Activated CD8-positive, alpha-beta memory T cell treated with anti-CD3 and anti-CD28 coated beads, Interleukin-2, amount 50 U/mL, for 1 hour (primary cell): ENCODE results near the gene GOLGA7B.

Experiments used
- DNase-seq: peaks from one replicate; pipeline ENCODE4 v3.0.0-alpha.2; 2020; ENCODE audit errors: extremely low read depth

Gene GOLGA7B

DNA sequence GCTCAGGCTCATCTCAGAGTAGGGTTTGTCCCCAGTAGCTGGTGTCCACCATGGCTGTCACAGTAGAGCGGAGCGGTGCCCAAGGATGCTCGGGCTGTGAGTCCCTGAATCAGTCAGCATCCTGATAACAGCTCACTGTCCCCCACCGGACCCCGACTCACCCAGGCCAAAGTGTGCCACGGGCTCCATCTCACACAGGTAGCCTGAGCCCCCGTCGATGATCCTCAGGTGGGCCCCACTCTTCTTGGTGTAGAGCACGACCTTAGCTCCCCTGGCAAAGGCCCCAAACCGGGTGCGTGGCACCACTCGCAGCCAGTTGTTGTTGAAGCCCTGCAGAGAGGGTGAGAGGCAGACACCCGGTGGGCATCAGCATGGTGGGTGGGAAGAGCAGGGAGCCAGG, 45.4 kb downstream of the GOLGA7B start:
- no peak for DNase-seq

DNA sequence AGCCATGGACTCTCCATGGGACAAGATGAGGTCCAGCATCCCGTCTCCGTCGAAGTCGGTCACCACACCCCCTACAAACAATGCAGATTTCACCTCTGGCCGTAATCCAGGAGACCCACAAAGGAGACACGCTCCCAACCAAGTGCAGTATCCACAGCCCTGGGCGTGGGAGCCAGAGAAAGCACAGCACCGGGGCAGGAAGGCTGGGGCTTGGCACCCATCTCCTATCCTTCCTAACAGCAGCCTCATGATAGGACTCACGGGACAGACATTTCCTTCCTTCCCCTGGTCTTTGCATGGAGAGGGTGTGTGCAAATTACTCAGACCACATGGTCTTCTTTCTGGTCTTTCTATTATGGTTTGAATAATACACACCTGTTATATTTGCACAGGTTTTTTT, 46.3 kb downstream of the GOLGA7B start:
- DNase-seq: no peak

DNA sequence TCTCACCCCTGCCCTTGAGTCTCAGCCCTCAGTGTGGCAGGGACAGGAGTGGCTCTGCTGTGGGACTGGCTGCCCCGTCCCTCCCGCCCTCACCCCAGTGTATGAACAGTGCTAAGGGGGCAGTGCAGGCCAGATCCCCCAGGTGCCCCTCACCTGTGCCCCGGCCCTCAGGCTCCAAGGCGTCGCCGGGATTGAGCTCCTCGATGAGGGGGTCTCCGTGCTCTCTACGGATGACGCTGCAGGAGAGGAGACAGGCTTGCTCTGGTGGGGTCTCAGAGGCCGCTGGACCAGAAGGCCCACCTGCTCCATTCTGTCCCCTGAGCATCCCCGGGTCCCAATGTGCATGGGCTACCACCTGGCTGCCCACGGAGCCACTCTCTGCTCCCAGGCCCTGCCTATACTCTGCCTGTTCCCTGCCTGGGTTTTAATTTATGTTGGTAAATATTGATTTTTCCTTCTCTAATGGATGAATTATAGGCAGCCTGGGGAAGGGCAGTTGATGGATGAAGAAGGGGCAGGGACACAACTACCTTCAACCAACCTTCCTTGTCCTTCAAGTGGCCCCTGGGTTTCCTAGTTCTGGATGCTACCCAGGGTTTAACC, 47.2 kb downstream of the GOLGA7B start:
- no peak for DNase-seq

DNA sequence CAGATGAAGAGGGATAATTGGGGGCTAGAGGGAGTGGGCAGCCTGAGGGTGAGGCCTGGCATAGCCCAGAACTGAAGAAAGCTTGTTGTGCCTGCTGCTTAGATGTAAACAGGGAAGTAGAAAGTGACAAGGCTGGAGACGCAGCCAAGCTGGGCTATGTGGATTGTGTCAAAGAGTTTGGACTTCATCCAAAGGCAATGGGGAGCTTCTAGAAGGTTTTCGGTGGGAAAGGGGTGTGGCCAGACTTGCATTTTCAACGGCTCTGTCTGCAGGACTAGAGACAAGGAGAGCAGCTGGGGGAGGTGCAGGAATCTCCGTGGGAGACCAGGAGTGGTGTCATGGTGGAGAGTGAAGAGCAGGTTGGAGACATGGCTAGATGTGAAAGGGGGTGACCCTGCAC, 48.8 kb downstream of the GOLGA7B start:
- DNase-seq: no peak

DNA sequence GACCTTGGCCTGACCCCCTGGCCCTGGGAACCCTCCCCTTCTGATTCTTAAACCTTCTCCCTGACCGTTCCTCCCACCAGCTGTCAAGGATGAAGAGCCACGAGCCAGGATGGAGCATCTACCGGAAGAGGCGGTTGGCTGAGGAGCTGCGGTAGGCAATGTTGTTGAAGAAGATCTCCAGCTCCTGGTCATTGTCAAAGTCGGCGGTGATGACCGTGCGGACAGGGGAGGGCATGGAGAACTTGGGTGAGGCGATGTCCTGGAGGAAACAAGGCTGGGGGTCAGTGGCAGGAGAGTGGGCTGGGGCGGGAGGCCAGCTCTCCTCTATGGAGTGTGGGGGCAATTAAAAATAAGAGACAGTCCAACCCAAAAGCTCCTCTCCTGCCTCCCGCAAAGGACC, 51.7 kb downstream of the GOLGA7B start:
- no peak for DNase-seq

DNA sequence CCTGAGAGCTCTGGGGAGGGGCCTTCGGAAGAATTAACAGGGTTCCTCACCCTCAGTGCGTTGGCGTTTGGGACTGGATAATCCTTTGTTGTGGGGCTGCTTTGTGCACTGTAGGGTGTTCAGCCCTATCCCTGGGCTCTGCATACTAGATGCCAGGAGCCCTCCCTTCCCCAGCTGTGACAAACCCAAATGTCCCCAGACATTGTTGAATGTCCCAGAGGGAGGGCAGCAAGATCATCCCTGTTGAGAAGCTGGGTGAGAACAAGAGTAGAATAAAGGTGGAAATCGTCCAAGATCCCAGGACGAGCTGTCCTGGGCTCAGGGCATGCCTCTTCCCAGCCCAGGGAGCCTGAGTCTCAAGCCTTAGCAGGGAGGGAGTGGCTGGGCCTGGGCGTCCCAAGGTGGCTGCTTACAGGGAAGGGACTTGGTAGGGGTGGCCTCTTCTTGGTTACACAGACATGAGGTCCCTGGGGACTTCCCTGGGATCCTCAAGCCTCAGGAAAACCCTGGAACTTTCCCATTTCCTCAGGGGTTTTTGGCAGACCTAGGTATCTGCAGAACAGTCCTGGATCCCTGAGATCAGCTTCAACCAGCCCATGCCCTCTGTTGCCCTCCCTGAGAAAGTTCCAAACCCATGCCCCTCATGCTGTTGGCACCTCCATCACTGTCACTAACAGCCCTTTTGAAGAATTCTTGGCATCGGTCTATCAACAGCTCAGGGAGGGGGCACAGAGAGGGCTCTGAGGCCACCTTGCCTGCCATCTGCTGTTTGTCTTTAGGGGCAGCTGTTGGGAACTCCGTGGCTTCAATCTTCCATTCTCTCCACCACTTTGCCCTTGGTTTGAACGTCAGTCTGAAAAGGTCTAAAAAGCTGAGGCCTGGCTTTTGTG, 53.7 kb downstream of the GOLGA7B start:
- no peak for DNase-seq

DNA sequence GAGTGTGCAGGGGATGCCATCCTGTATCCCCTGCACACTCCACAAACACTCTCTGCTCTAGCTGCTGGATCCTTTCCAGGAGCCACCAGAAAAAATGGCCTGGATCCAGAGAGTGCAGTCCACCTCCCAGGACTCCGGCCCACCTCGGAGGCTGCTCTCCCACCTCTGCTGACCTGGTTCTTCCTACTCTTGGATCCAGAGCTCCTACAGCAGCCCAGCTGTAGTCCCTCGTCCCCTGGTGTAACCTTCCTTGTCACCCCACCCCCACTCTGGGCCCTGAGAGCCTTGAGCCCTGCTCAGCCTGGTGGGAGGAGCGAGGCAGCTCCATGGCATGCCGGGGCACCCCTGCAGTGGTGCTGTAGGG, 54.4 kb downstream of the GOLGA7B start:
- no peak for DNase-seq

DNA sequence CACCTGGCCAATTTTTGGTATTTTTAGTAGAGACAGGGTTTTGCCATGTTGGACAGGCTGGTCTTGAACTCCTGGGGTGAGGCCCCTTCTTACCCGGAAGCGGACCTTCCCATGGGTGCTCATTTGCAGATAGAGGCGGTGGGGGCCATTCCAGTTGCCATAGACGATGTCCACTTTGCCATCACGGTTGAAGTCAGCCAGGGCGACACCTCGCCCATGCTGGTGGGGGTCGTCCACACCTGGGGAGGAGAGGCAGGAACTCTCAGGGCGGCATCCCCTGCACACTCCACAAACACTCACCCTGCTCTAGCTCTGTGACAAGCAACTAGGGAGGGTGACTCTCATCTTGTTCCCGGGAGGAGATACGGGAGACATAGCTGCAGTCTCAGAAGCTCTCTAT, 54.9 kb downstream of the GOLGA7B start:
- no peak for DNase-seq

DNA sequence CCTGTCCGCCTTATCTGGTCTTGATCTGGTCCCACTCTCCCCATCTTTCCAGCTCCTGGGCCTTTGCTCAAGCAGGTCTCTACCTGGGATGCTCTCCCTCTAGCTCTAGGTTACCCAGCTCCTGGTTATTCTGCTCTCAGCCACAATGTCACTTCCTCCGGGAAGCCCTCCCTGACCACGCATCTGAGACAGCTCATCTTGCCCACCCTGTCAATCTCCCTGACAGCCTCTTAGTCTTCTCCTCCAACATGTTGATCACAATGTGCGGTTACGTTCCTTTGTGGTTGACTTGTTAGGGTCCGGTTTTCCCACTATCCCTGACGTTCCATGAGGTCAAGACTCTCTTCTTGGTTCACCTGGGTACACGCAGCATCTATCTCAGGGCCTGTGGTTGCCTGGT, 55.6 kb downstream of the GOLGA7B start:
- DNase-seq: no peak

DNA sequence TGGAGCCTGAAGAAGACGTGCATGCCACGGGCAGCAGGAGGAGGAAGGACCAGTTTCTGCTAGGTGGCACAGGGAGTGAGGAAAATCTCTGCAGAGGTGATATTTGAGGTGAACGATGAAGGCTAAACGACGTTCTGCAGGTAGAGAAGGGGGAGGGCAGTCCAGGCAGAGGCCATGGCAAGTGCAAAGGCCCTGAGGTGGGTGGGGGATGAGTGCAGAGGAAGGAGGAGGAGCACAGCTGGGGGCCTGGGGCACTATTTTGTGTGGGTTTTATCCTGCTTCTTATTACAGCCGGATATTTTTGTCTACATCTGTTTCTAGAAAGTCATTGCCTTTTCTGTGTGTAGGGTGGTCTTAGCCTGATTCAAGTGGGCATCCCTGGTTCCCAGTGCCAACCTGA, 57.6 kb downstream of the GOLGA7B start:
- no peak for DNase-seq

DNA sequence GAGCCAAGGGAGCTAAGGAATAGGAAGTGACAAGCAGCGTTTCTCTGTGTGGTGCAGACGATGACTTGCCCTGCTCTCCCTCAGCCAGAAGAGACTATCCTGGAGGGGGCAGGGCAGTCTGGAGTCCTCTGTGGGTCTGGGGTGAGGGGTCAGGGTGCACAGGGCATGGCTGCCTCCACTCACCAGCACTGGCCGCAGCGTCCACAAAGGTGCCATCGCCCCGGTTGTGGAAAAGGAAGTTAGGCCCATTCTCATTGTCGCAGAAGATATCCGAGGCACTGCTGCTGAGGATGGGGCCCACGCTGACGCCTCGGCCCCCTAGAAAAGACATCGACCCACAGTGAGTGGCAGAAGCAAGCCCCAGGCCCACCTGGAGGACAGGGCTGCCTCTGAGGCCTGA, 58.2 kb downstream of the GOLGA7B start:
- DNase-seq: no peak

DNA sequence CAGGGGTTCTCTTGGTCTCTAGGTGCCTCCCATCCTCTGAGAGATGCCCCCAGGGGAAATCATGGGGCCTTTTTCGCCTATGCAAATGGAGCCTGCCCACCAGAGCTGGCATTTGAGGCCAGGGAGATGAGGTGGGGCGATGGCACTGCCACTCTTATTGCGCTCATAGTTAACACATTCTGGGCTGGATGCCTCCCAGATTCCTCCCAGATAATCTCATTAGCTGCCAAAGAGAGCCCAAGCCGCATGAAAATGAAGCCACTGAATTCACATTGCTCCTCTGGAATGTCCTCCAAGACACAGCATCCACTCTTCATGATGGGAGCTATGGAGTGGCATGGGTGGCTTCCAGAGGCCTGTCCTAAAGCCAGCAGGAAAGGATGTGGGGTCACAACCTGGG, 61.0 kb downstream of the GOLGA7B start:
- DNase-seq: no peak

DNA sequence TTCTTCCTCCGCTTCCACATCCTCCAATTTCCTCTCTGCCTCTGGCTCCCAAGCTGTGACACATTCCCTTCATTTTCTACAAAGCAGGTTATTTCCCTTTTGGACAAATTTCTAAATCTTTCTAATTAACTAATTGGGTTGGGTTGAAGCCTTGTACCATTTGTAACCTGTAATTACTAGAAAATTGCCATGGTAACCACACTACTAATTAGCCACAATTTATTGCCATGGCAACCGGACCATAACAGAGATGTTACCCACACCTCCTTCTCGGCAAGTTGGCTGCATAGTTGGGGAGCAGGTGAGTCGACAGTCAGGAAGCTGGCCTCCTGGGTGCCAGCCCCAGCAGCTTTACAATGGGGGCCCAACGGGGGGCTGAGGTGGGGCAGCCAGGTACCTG, 61.6 kb downstream of the GOLGA7B start:
- DNase-seq: no peak

DNA sequence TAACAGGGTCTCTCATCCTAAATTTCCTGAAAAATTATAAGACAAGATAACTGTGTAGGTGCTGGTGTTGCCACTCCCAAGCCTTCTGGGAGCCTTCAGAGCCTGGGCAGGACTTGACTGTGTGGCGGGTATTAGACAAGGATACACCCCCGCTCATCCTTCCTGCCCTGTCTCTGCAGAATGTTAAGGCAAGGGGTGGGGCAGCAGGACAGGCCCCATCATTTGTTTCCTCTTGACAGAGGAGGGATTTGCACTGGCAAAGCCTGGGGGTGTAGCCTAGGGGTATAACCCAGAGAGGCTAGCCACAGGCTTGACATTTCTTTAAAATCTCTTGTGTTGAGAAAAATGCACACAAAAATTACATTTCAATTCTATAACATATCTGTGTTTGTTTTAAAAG, 63.5 kb downstream of the GOLGA7B start:
- no peak for DNase-seq

DNA sequence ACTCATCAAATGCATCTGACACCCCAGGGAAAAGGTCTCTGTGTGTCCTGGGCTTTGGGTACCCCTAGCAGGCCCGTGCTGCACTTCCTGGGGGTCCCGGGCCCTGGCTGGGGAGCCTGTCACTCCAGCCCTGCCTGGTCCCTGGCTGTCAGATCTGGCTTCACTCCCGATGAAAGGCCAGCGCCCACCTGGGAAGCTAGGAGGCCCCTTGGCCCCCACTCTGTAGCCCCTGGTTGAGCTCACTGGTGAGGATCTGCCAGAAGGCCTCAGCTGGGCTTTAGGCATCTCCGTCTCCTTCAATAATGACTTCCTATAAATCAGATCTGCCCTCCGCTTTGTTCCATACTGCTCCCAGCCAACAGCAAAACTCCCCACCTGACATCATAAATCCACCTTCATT, 64.0 kb downstream of the GOLGA7B start:
- no peak for DNase-seq

DNA sequence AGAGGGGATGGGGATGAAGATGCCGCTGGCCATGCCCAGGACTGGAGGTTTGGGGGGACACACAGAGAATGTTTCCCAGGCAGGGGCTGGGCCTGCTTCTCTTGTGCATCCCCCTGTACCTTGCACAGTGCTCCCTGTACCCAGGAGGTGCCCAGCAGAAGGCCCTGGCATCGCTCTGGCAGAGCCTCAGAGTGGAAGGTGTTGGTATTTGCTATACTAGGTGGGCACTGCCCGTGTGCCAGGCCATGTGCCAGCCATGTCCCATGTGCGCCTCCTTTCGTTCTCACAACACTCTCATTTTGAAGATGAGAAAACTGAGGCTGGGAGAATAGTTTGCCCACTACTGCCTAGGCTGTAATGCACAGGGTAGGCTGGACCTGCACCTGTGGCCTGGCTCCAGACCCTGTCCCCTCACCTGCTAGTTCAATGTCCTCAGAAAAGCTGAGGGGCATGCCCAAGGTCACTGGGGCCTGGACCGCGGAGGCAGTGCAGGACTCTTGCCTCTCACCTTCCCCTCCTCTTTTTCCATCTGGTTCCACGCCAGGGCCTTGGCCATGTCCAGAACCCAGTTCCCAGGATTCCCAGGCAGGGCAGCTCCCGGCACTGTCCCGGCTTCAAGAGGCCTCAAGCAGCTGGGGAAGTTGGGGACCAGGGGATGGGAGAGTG, 64.7 kb downstream of the GOLGA7B start:
- no peak for DNase-seq

DNA sequence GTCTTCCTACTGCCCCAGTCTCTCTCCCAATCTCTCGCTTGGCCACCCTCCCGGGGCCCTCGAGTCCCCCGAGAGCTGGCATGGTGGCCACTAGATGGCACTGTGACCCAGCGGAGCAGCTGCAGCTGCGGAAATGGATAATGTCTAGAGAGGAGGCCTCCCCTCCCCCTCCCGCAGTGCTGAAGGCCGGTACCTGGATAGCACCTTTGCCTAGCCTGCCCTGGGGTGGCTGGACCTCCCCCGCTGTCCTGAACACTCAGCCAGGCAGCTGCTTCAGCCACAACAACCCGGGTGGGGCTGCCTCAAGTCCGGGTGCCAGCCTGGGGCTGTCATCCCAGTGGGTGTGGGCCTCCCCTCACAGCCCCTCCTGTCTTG, 65.2 kb downstream of the GOLGA7B start:
- DNase-seq: peak; percentile 9

DNA sequence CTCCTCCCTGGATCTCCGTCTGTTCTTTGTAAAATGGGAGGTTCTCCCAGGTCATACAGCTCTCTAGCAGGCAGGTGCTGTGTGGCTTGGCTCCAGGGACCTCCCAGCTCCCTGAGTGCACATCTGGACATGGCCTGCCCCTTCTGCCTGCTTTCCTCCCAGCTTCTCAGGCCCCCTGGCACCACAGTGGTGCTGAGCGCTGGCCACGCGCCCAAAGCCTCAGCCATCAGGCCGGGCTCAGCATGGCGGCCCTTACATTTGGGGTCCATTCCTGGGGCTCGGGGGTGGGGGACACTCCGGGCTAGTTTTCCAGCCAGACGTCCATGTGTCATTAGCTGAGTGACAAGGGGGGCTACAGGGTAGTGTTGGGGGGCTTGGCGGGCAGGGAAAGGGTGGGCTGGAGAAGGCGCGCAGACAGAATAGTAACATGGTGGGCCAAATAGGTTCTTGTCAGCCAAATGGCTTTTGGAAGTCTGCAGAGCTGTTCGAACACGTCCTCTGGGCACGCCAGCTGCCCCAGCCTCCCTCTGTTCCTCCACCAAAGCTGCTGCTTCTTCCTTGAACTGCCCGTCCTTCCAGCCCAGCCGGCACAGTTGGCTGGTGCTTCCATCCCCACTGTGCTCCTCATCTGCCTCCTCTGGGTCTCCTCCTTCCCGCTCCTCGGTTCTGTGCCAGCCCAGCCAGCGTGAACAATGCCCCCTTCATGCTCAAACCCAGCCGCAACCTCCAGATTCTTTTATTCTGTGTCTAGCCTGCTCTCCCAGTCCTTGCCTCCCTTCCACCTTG, 65.9 kb downstream of the GOLGA7B start:
- no peak for DNase-seq

DNA sequence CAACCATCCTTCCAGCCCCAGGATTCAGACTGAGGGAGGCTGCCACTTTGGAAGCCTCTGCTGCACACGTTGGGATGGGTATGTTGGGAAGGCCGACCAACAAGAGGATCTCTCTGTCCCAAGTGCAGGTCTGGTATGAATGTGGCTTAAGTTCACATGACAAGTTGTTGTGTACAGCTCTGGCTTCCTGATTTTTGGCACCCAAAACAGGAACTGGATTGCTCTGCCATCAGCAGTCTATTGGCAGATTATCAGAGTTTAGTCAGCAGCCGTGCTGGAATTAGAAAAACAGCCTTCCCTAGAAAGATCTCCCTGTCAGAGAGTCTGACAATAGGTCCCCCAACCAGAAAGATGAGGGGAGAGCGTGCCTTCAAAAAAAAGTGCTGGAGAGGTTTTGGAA, 66.9 kb downstream of the GOLGA7B start:
- DNase-seq: no peak

DNA sequence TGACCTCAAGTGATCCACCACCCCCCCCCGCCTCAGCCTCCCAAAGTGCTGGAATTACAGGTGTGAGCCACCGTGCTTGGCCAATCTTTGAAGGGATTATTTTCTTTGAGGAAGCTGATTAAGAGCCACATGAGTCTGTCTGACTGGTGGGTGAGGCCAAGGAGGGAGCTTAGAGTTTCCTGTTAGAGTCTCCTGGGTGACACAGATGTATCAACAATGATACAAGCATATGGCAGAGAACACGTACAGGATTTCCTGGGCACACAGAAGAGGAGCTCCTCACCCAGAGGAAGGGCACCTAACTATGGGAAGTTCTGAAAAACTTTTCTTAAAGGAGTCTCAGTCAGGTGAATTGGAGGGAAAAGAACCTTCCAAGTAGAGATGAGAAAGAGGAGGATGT, 69.4 kb downstream of the GOLGA7B start:
- no peak for DNase-seq

DNA sequence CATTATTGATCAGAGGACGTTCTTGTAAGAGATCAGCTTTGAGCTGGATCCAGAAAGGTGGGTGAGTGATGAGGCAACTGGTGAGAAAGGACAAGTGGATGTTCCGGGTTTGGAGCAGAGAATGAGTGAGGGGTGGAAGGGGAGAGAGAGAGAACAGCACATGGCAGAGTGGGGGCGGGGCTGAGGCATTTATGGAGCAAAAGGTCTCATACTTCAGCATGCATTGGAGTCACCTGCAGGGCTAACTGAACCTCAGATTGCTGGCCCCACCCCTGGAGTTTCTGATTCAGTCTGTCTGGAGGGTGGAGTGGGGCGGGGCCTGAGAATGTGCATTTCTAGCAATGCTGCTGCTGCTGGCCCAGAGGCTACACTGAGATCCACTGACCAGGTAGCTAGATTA, 71.2 kb downstream of the GOLGA7B start:
- DNase-seq: no peak
